Gastroesophageal sphincter (tissue), 3 donors: Measurements from ENCODE around the gene TBC1D13.
"Not testable (repeated sequence)": the region's sequence is repeated elsewhere in the genome, so short reads cannot be mapped to it uniquely, and the experiment has no call there.

Experiments used
- EP300 ChIP-seq: sonication (generic); formaldehyde crosslinking; IDR thresholded peaks from one replicate; pipeline ENCODE4 v1.6.1; 2017; ENCODE audit warnings: antibody characterized with exemption, mild to moderate bottlenecking
- POLR2A ChIP-seq, 2 donors: fragments of 450-650 bp; IDR thresholded peaks; one replicate each; pipeline ENCODE4 v1.6.1; 2017; ENCODE audit warnings: antibody characterized with exemption in 2 of 2, mild to moderate bottlenecking in 2 of 2, moderate library complexity in 1 of 2
- POLR2AphosphoS5 ChIP-seq: sonication (generic); formaldehyde crosslinking; IDR thresholded peaks from one replicate; pipeline ENCODE4 v1.6.1; 2017; ENCODE audit warnings: antibody characterized with exemption
- TF ChIP-seq, protein P1 (sequence below), 4 experiments: fragments of 200-600 bp in 2 of 4; fragments of 450-650 bp in 2 of 4; sonication (generic) in 1 of 4; IDR thresholded peaks; one replicate each; pipeline ENCODE4 v1.5.1; 2017 to 2019; ENCODE audit warnings: antibody characterized with exemption in 4 of 4, mild to moderate bottlenecking in 2 of 4, moderate library complexity in 2 of 4

DNA sequence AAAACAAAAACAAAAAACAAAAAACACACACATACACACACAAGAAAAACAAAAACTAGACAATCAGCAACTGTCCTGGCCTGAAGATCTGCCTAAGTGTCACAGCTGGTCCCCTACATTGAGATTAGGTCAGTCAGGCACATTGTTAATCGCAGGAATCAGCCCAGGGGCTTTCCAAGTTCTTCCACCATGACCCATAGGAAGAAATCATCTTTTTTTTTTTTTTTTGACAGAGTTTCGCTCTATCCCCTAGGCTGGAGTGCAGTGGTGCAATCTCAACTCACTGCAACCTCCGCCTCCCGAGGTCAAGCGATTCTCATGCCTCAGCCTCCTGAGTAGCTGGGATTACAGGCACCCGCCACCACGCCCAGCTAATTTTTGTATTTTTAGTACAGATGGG lies 56.1 kb downstream of the TBC1D13 start:
- TF ChIP-seq, protein P1, sequence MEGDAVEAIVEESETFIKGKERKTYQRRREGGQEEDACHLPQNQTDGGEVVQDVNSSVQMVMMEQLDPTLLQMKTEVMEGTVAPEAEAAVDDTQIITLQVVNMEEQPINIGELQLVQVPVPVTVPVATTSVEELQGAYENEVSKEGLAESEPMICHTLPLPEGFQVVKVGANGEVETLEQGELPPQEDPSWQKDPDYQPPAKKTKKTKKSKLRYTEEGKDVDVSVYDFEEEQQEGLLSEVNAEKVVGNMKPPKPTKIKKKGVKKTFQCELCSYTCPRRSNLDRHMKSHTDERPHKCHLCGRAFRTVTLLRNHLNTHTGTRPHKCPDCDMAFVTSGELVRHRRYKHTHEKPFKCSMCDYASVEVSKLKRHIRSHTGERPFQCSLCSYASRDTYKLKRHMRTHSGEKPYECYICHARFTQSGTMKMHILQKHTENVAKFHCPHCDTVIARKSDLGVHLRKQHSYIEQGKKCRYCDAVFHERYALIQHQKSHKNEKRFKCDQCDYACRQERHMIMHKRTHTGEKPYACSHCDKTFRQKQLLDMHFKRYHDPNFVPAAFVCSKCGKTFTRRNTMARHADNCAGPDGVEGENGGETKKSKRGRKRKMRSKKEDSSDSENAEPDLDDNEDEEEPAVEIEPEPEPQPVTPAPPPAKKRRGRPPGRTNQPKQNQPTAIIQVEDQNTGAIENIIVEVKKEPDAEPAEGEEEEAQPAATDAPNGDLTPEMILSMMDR (IDR thresholded peaks at IDR 0.05) = not testable (repeated sequence)
- not testable (repeated sequence) for TF ChIP-seq POLR2A (IDR thresholded peaks at IDR 0.05); POLR2AphosphoS5; EP300
